ENCODE measurements around the gene PRDX3.

The PRDX3 gene

DNA sequence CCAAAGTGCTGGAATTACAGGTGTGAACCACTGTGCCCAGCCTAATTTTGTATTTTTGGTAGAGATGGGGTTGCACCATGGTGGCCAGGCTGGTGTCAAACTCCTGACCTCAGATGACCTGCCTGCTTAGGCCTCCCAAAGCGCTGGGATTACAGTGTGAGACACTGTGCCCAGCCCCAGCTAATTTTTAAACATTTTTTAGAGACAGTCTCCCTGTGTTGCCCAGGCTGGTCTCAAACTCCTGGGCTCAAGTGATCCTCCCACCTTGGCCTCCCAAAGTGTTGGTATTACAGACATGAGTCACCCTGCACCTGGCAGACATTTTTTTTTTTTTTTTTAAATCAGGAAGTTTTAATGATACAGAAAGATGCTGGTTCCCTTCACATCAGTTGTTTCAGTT is 59.2 kb downstream of the PRDX3 start:
- no peak for DNase-seq

DNA sequence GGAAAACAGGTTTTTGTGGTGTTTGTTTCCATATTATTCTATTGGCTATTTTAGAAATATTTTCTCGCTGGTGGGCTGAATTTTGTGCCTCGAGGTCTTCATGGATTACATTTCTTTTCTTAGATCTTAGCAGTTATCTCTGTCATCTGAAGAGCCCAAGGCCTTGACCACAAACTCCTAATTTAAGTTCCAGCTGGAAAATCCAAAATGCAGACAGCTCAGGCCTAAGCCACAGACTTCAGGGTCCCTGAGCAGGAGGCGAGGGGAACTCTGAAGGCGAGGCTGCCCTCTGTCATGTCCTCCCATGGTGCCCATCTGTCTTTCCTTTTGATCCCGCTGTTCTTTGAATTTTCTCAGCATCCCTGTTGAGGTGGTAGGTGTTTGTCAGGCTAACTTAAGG is 60.4 kb downstream of the PRDX3 start:
- DNase-seq = no peak
